ENCODE results near the gene LTBP4. TPM values are rescaled to one million over a fixed set of nuclear protein-coding genes. Genes with fewer than 3 reads are reported as not detected.

Gene LTBP4
- total and polyA plus RNA-seq, 12 donors = 15.3 to 272 (median 121) TPM

GRCh38 chr19:40626918-40627317 lies 25.7 kb downstream of the LTBP4 start:
- no peak overlapping the region for H3K4me3 ChIP-seq
- no peaks in the 10 kb centered on the region for H3K9me3 ChIP-seq (replicated peaks in 1 of 3)
- peaks cover 0 to 19% of the 10 kb centered on the region in 2 donors for H3K36me3 ChIP-seq (replicated peaks in 1 of 2)
- no peaks in the 10 kb centered on the region for H3K4me1 ChIP-seq (replicated peaks in 1 of 2)
- DNase-seq = no peak
- no peak overlapping the region for H3K27ac ChIP-seq
- no peaks in the 10 kb centered on the region for H3K27me3 ChIP-seq
- WGBS, 4 donors = 91 to 96% (median 93%) methylated on average over 22 to 24 of the region's 24 CpGs
- intact Hi-C loops (cut with DNase I) = no loop called here
- TF ChIP-seq CTCF (IDR thresholded peaks at IDR 0.05) (no peak), POLR2A (IDR thresholded peaks at IDR 0.05) (no peak)

DNA sequence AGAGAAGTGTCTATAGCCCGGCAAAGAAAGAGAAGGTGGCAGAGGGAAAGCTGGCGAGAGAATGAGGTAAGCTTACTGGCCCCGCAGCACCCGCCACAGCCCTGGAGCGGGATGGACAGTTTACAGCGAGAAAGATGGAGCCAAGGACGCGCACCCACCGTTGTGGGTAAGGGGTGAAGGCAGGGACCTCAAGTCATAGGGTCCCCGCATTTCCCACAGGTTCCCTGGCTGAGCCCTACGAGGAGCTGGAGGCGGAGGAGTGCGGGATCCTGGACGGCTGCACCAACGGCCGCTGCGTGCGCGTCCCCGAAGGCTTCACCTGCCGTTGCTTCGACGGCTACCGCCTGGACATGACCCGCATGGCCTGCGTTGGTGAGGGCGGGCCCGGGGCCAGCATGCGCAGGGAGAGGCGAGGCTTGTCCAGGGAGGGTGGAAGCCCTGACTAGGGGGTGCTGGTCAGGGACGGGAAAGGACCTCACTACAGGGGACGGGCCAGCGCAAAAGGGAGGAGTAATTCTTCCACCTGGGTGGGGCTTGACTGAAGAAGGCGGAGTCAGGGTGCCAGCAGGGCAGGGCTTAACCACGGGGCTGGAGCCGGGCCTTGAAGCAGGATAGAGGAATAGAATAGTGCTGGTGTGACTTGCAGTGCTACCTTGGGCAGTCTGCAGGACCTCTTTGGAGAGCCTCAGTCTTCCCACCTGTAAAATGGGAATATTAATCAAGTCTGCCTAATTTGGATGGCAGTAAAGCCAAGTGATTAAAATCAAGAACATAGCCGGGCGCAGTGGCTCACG lies 26.5 kb downstream of the LTBP4 start:
- Histone ChIP-seq H3K27me3 (no peaks in the 10 kb centered on the region), H3K4me3 (no peak overlapping the region), H3K27ac (no peak overlapping the region), H3K36me3 (replicated peaks in 1 of 2) (peaks cover 0 to 11% of the 10 kb centered on the region in 2 donors), H3K4me1 (replicated peaks in 1 of 2) (no peaks in the 10 kb centered on the region), H3K9me3 (replicated peaks in 1 of 3) (no peaks in the 10 kb centered on the region)
- intact Hi-C loops (cut with DNase I) = no loop called here
- WGBS, 4 donors = 86 to 89% (median 87%) methylated on average over 19 to 39 of the region's 39 CpGs
- TF ChIP-seq POLR2A (IDR thresholded peaks at IDR 0.05) = no peak
- no peak for DNase-seq

GRCh38 chr19:40629346-40629745 lies 28.2 kb downstream of the LTBP4 start:
- no peak for DNase-seq
- 96% methylated on average over 38 to 42 of the region's 42 CpGs for WGBS, 4 donors
- H3K27ac ChIP-seq = no peak overlapping the region
- H3K36me3 ChIP-seq (replicated peaks in 1 of 2) = peaks cover 0 to 6% of the 10 kb centered on the region in 2 donors
- intact Hi-C loops (cut with DNase I) = no loop called here
- no peaks in the 10 kb centered on the region for H3K27me3 ChIP-seq
- no peaks in the 10 kb centered on the region for H3K9me3 ChIP-seq (replicated peaks in 1 of 3)
- H3K4me3 ChIP-seq = no peak overlapping the region
- no peak for TF ChIP-seq CTCF (IDR thresholded peaks at IDR 0.05)
- no peak for TF ChIP-seq POLR2A (IDR thresholded peaks at IDR 0.05)
- no peaks in the 10 kb centered on the region for H3K4me1 ChIP-seq (replicated peaks in 1 of 2)

- Histone ChIP-seq H3K27me3 (no peaks in the 10 kb centered on the region), H3K27ac (no peak overlapping the region), H3K4me1 (replicated peaks in 1 of 2) (no peaks in the 10 kb centered on the region), H3K36me3 (replicated peaks in 1 of 2) (peaks cover 0 to 3% of the 10 kb centered on the region in 2 donors), H3K4me3 (no peak overlapping the region), H3K9me3 (replicated peaks in 1 of 3) (no peaks in the 10 kb centered on the region)
- TF ChIP-seq POLR2A (IDR thresholded peaks at IDR 0.05) = no peak
- no peak for TF ChIP-seq CTCF (IDR thresholded peaks at IDR 0.05)
- 67 to 82% (median 71%) methylated on average over 15 to 16 of the region's 16 CpGs for WGBS, 4 donors
- intact Hi-C loops (cut with DNase I) = loop anchor here in 1 of 2 donors (10.0 kb wide), 1 partner anchor 86 kb away; no protein-coding TSS in a partner anchor
- DNase-seq = no peak
Observed at GRCh38 chr19:40630571-40631160, 29.5 kb downstream of the LTBP4 start.
